NCI-H524 treated with DMSO at 0.1 percent for 48 hours (cell line): Measurements from ENCODE around the gene SH3TC1.

Source experiments
- DNase-seq: peaks from one replicate; lab custom pipeline; 2025; lab: John Stamatoyannopoulos, UW

Gene SH3TC1

GRCh38 chr4:8230033-8230432 is 30.9 kb downstream of the SH3TC1 start:
- DNase-seq: no peak

GRCh38 chr4:8230891-8231290 is 31.8 kb downstream of the SH3TC1 start:
- no peak for DNase-seq

- no peak for DNase-seq
These were observed 32.5 kb downstream of the SH3TC1 start for GRCh38 chr4:8231551-8232049.

GRCh38 chr4:8232748-8233147 is 33.7 kb downstream of the SH3TC1 start:
- no peak for DNase-seq

GRCh38 chr4:8233672-8234484 is 34.8 kb downstream of the SH3TC1 start:
- DNase-seq: no peak

- no peak for DNase-seq
These were observed 35.6 kb downstream of the SH3TC1 start for GRCh38 chr4:8234715-8235114.

- DNase-seq: no peak
These were observed 36.1 kb downstream of the SH3TC1 start for GRCh38 chr4:8235224-8235623.

- DNase-seq: no peak
These were observed 36.6 kb downstream of the SH3TC1 start for GRCh38 chr4:8235686-8236085.

- no peak for DNase-seq
These were observed 37.2 kb downstream of the SH3TC1 start for GRCh38 chr4:8236106-8236919.

- DNase-seq: no peak
These were observed 37.8 kb downstream of the SH3TC1 start for GRCh38 chr4:8236920-8237195.

- DNase-seq: no peak
These were observed 38.3 kb downstream of the SH3TC1 start for GRCh38 chr4:8237256-8237989.

GRCh38 chr4:8238036-8238511 is 39.0 kb downstream of the SH3TC1 start:
- no peak for DNase-seq

GRCh38 chr4:8238515-8239053 is 39.5 kb downstream of the SH3TC1 start:
- DNase-seq: no peak

- DNase-seq: no peak
These were observed 40.1 kb downstream of the SH3TC1 start for GRCh38 chr4:8239226-8239625.

GRCh38 chr4:8239661-8240060 is 40.6 kb downstream of the SH3TC1 start:
- DNase-seq: no peak

- no peak for DNase-seq
These were observed 41.3 kb downstream of the SH3TC1 start for GRCh38 chr4:8240211-8241041.

- DNase-seq: no peak
These were observed 42.2 kb downstream of the SH3TC1 start for GRCh38 chr4:8241211-8241779.

GRCh38 chr4:8241895-8242696 is 43.0 kb downstream of the SH3TC1 start:
- no peak for DNase-seq

GRCh38 chr4:8242782-8243560 is 43.9 kb downstream of the SH3TC1 start:
- DNase-seq: no peak
